ENCODE results near the gene PTDSS2. TPM values are rescaled to one million over a fixed set of nuclear protein-coding genes. Genes with fewer than 3 reads are reported as not detected.
"Not testable (repeated sequence)": the region's sequence is repeated elsewhere in the genome, so short reads cannot be mapped to it uniquely, and the experiment has no call there.

Gene PTDSS2
- total and polyA plus RNA-seq, 4 experiments from 2014 or later = 5.5 to 26.1 (median 14.8) TPM

GRCh38 chr11:432501-433100 is 17.5 kb upstream of the PTDSS2 start:
- Mint-ChIP-seq H3K4me1 (peaks cover 6 to 12% (median 7%) of the 10 kb centered on the region in 4 donors), H3K9me3 (no peaks in the 10 kb centered on the region), H3K36me3 (peaks cover 9 to 17% of the 10 kb centered on the region in 2 donors), H3K27ac (no peak overlapping the region), H3K4me3 (peak overlapping the region in 1 of 8 donors; percentile 60), H3K27me3 (no peaks in the 10 kb centered on the region)
- ChIA-PET POLR2A (ENCODE audit: partially characterized antibody) (no interaction called here), CTCF (ENCODE audit: partially characterized antibody) (no interaction called here)
- Histone ChIP-seq H3K27ac (ENCODE audit: low read depth, low read length) (no peak overlapping the region), H3K36me3 (ENCODE audit: insufficient read depth, low read length) (peaks cover 12% of the 10 kb centered on the region), H3K27me3 (ENCODE audit: insufficient read depth, low read length) (no peaks in the 10 kb centered on the region), H3K4me1 (ENCODE audit: insufficient read depth, low read length) (peaks cover 6% of the 10 kb centered on the region), H3K9me3 (ENCODE audit: control insufficient read depth in 1 of 2, low read length in 2 of 2) (no peaks in the 10 kb centered on the region), H3K4me3 (ENCODE audit: low read length in 2 of 2) (no peak overlapping the region)
- DNase-seq = peak in 1 of 5 donors; percentile 12
- intact Hi-C loops (cut with micrococcal nuclease) = no loop called here

DNA sequence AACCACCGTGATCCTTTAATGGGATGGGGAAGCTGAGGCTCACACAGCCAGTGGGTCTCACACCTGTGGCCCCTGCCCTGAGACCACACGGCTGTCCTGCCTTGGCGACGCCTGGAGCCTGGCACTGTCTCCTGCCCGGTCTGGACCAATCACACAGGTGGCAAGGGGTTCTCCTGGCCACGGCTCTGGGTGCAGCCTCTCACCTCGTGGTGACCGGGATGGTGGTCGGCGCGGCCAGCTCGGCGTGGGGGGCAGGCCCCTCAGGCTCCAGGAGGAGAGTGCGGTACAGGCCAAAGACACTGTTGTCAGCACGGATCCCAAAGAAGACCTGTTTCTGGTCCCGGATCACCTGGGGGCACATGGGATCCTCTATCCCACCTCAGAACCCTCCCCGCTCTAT is 17.0 kb upstream of the PTDSS2 start:
- no peak overlapping the region for H3K27ac ChIP-seq (ENCODE audit: low read depth, low read length)
- H3K27me3 ChIP-seq (ENCODE audit: insufficient read depth, low read length) = no peaks in the 10 kb centered on the region
- DNase-seq = peak in 1 of 5 donors; percentile 12
- peaks cover 6 to 14% of the 10 kb centered on the region in 2 donors for H3K36me3 Mint-ChIP-seq
- H3K36me3 ChIP-seq (ENCODE audit: insufficient read depth, low read length) = peaks cover 12% of the 10 kb centered on the region
- peaks cover 8% of the 10 kb centered on the region for H3K4me1 ChIP-seq (ENCODE audit: insufficient read depth, low read length)
- H3K4me3 Mint-ChIP-seq = no peak overlapping the region
- peaks cover 7 to 17% (median 8%) of the 10 kb centered on the region in 4 donors for H3K4me1 Mint-ChIP-seq
- intact Hi-C loops (cut with micrococcal nuclease) = no loop called here
- H3K4me3 ChIP-seq (ENCODE audit: low read length in 2 of 2) = no peak overlapping the region
- H3K9me3 ChIP-seq (ENCODE audit: control insufficient read depth in 1 of 2, low read length in 2 of 2) = no peaks in the 10 kb centered on the region
- ChIA-PET POLR2A (ENCODE audit: partially characterized antibody) (no interaction called here), CTCF (ENCODE audit: partially characterized antibody) (no interaction called here)
- H3K27me3 Mint-ChIP-seq = no peaks in the 10 kb centered on the region
- no peak overlapping the region for H3K27ac Mint-ChIP-seq
- H3K9me3 Mint-ChIP-seq = no peaks in the 10 kb centered on the region

DNA sequence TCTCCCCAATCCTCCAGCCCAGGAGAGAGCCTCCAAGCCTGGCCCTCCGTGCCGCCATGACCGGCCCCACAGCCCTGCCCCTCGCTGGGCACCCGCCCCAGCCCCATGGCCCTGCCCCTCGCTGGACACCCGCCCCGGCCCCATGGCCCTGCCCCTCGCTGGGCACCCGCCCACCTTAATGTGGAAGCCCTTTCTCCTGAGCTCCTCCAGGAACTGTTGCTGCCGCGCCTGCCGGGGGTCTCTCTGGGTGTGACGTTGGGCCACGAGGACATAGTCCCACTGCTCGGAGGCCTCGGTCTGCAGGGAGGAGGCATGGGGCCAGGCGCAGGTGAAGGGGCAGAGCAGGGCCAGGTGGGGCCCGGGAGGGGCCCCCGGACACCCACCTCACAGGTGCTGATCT is 16.4 kb upstream of the PTDSS2 start:
- ChIA-PET POLR2A (ENCODE audit: partially characterized antibody) (no interaction called here), CTCF (ENCODE audit: partially characterized antibody) (no interaction called here)
- no peak overlapping the region for H3K4me3 ChIP-seq (ENCODE audit: low read length in 2 of 2)
- no peaks in the 10 kb centered on the region for H3K9me3 ChIP-seq (ENCODE audit: control insufficient read depth in 1 of 2, low read length in 2 of 2)
- no peak overlapping the region for H3K4me3 Mint-ChIP-seq
- H3K27me3 Mint-ChIP-seq = no peaks in the 10 kb centered on the region
- intact Hi-C loops (cut with micrococcal nuclease) = no loop called here
- H3K4me1 Mint-ChIP-seq = peaks cover 8 to 22% (median 10%) of the 10 kb centered on the region in 4 donors
- H3K27me3 ChIP-seq (ENCODE audit: insufficient read depth, low read length) = no peaks in the 10 kb centered on the region
- peaks cover 2 to 10% of the 10 kb centered on the region in 2 donors for H3K36me3 Mint-ChIP-seq
- no peaks in the 10 kb centered on the region for H3K9me3 Mint-ChIP-seq
- no peak overlapping the region for H3K27ac ChIP-seq (ENCODE audit: low read depth, low read length)
- H3K27ac Mint-ChIP-seq = no peak overlapping the region
- H3K36me3 ChIP-seq (ENCODE audit: insufficient read depth, low read length) = peaks cover 12% of the 10 kb centered on the region
- DNase-seq = peak in 1 of 5 donors; percentile 7
- peaks cover 12% of the 10 kb centered on the region for H3K4me1 ChIP-seq (ENCODE audit: insufficient read depth, low read length)

DNA sequence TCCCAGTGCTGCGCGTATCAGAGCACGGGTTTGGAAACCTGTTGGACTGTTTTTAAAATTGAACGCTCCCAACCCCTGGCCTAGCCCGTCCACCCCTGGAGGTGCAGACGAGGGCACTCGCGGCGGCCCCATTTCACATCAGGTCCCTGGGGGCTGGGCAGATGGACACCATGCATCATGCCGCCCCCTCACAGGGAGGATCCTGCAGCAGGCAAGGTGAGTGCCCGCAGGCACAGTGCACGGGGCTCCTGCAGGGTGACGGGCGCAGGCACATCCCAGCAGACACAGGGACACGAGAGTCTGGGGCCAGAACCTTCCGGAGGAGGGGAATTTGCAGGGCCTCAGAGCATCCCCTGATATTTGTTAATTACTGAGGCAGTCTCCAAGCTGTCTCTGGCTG is 15.6 kb upstream of the PTDSS2 start:
- intact Hi-C loops (cut with micrococcal nuclease) = no loop called here
- H3K27ac Mint-ChIP-seq = no peak overlapping the region
- no peaks in the 10 kb centered on the region for H3K9me3 Mint-ChIP-seq
- no peaks in the 10 kb centered on the region for H3K9me3 ChIP-seq (ENCODE audit: control insufficient read depth in 1 of 2, low read length in 2 of 2)
- H3K4me1 ChIP-seq (ENCODE audit: insufficient read depth, low read length) = peaks cover 20% of the 10 kb centered on the region
- H3K27me3 Mint-ChIP-seq = no peaks in the 10 kb centered on the region
- peak in 1 of 5 donors; percentile 17 for DNase-seq
- no peak overlapping the region for H3K4me3 Mint-ChIP-seq
- no peaks in the 10 kb centered on the region for H3K27me3 ChIP-seq (ENCODE audit: insufficient read depth, low read length)
- H3K27ac ChIP-seq (ENCODE audit: low read depth, low read length) = no peak overlapping the region
- peaks cover 0 to 5% of the 10 kb centered on the region in 2 donors for H3K36me3 Mint-ChIP-seq
- H3K4me3 ChIP-seq (ENCODE audit: low read length in 2 of 2) = no peak overlapping the region
- POLR2A ChIA-PET (ENCODE audit: partially characterized antibody) = no interaction called here
- H3K4me1 Mint-ChIP-seq = peaks cover 8 to 29% (median 13%) of the 10 kb centered on the region in 4 donors
- H3K36me3 ChIP-seq (ENCODE audit: insufficient read depth, low read length) = peaks cover 12% of the 10 kb centered on the region
- CTCF ChIA-PET (ENCODE audit: partially characterized antibody) = no interaction called here

DNA sequence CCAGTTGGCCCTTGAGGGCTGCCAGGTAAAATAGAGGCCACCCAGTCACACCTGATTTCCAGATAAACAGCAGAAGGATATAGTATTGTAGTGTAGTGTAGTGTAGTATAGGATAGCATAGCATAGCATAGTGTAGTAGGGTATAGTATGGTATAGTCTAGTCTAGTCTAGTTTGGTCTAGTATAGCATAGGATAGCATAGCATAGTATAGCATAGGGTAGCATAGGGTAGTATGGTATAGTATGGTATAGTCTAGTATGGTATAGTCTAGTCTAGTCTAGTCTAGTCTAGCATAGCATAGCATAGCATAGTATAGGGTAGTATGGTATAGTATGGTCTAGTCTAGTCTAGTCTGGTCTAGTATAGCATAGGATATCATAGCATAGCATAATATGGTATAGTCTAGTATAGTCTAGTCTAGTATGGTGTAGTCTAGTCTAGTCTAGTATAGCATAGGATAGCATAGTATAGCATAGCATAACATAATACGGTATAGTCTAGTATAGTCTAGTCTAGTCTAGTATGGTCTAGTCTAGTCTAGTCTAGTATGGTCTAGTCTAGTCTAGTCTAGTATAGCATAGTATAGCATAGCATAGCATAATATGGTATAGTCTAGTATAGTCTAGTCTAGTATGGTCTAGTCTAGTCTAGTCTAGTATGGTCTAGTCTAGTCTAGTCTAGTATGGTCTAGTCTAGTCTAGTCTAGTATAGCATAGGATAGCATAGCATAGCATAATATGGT is 14.9 kb upstream of the PTDSS2 start:
- not testable (repeated sequence) for H3K27me3 Mint-ChIP-seq

DNA sequence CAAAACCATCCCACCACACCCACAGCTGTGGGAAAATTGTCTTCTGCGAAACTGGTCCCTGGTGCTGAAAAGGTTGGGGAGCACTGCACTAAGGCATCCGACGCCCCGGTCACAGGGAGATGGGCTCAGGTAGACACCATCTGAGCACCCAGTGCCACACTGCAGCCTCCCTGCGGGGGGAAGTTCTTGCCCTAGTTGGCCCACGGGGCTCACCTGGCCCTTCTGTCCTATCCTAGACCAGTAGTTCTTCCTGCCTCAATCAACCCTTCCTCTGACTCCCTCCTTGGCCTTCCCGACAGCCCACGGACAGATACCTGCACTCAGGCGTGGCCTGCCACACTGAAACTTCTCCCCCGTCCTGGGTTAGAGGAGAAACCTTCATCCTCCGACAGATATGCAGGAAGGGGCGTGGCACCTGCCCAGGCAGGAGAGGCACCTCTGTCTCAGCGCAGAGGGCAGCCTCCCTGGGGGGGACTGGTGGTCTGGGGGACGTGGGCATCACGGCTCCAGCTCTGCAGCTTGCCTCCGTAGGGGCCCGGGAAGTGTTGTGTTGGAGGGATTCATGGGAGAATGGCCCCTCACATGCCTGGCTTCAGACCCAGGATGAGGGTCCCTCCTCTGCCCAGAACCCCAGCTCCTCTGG is 12.7 kb upstream of the PTDSS2 start:
- Mint-ChIP-seq H3K4me3 (peak overlapping the region in 3 of 8 donors; percentile 13 to 35 (median 35)), H3K27me3 (no peaks in the 10 kb centered on the region), H3K9me3 (no peaks in the 10 kb centered on the region), H3K4me1 (peaks cover 18 to 46% (median 26%) of the 10 kb centered on the region in 4 donors), H3K36me3 (peaks cover 0 to 4% of the 10 kb centered on the region in 2 donors), H3K27ac (peak overlapping the region in 4 of 7 donors; percentile 36 to 67 (median 55))
- H3K9me3 ChIP-seq (ENCODE audit: control insufficient read depth in 1 of 2, low read length in 2 of 2) = no peaks in the 10 kb centered on the region
- no peaks in the 10 kb centered on the region for H3K27me3 ChIP-seq (ENCODE audit: insufficient read depth, low read length)
- peaks cover 10% of the 10 kb centered on the region for H3K36me3 ChIP-seq (ENCODE audit: insufficient read depth, low read length)
- peak in 1 of 5 donors; percentile 13 for DNase-seq
- intact Hi-C loops (cut with micrococcal nuclease) = no loop called here
- H3K4me1 ChIP-seq (ENCODE audit: insufficient read depth, low read length) = peaks cover 42% of the 10 kb centered on the region
- ChIA-PET CTCF (ENCODE audit: partially characterized antibody) (interaction anchor here (1.5 kb wide), 1 partner anchor 11 kb away, joined by 4 read pairs; no protein-coding TSS in a partner anchor), POLR2A (ENCODE audit: partially characterized antibody) (interaction anchor here (1.5 kb wide), 1 partner anchor 30 kb away, joined by 6 read pairs; no protein-coding TSS in a partner anchor)
- H3K4me3 ChIP-seq (ENCODE audit: low read length in 2 of 2) = no peak overlapping the region
- no peak overlapping the region for H3K27ac ChIP-seq (ENCODE audit: low read depth, low read length)

More for the DNA sequence above, 14.9 kb upstream of the PTDSS2 start:
- H3K9me3 ChIP-seq (ENCODE audit: control insufficient read depth in 1 of 2, low read length in 2 of 2); H3K36me3 Mint-ChIP-seq; DNase-seq; intact Hi-C loops (cut with micrococcal nuclease); H3K27me3 ChIP-seq (ENCODE audit: insufficient read depth, low read length); H3K4me3 ChIP-seq (ENCODE audit: low read length in 2 of 2); H3K9me3 Mint-ChIP-seq; CTCF ChIA-PET (ENCODE audit: partially characterized antibody); H3K4me3 Mint-ChIP-seq; H3K27ac ChIP-seq (ENCODE audit: low read depth, low read length); H3K27ac Mint-ChIP-seq: not testable (repeated sequence)
- H3K4me1 Mint-ChIP-seq = peaks cover 12 to 36% (median 20%) of the 10 kb centered on the region in 4 donors
- Histone ChIP-seq H3K36me3 (ENCODE audit: insufficient read depth, low read length) (peaks cover 12% of the 10 kb centered on the region), H3K4me1 (ENCODE audit: insufficient read depth, low read length) (peaks cover 26% of the 10 kb centered on the region)
- POLR2A ChIA-PET (ENCODE audit: partially characterized antibody) = interaction anchor here (0.9 kb wide), 1 partner anchor 21 kb away, joined by 3 read pairs; the partner anchor contains the start of gene SIGIRR

Measured in CD4-positive, alpha-beta memory T cell (primary cell).